ENCODE results near the gene NINJ1.

DNA sequence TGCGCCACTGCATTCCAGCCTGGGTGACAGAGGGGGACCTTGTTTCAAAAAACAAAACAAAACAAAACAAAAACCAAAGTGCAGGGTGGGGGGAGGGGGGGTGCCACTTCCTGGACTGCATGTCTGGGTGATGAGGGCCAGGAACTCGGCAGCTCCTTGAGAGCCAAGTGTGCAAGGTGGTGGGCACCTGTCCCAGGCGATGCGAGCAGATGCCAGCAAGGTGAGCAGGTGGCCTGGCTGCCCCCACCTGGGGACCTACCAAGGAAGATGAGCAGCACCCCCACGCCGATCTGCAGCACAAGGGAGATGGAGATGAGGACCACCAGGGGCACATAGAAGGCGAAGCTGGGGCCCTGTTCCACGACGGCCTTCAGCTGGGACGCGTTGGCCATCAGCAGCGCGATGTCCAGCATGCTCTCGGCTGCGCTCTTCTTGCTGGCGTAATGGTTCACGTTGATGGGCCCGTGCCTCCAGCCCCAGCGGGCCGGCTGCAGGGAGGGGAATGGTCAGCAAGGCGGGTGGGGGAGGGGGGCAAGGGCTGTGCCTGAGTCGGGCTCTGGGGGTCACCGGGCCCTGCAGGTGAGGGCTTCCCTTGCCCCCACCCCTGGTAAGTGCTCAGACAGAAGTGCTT, 7.8 kb downstream of the NINJ1 start:
- TF ChIP-seq, protein P1, sequence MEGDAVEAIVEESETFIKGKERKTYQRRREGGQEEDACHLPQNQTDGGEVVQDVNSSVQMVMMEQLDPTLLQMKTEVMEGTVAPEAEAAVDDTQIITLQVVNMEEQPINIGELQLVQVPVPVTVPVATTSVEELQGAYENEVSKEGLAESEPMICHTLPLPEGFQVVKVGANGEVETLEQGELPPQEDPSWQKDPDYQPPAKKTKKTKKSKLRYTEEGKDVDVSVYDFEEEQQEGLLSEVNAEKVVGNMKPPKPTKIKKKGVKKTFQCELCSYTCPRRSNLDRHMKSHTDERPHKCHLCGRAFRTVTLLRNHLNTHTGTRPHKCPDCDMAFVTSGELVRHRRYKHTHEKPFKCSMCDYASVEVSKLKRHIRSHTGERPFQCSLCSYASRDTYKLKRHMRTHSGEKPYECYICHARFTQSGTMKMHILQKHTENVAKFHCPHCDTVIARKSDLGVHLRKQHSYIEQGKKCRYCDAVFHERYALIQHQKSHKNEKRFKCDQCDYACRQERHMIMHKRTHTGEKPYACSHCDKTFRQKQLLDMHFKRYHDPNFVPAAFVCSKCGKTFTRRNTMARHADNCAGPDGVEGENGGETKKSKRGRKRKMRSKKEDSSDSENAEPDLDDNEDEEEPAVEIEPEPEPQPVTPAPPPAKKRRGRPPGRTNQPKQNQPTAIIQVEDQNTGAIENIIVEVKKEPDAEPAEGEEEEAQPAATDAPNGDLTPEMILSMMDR (conservative IDR thresholded peaks at IDR 0.05; ENCODE audit: low read depth, low read length): no peak
- TF ChIP-seq POLR2A (IDR thresholded peaks at IDR 0.05; ENCODE audit: low read depth, low read length): no peak
- no peak for TF ChIP-seq CEBPB (IDR thresholded peaks at IDR 0.05; ENCODE audit: low read depth, low read length)
- TF ChIP-seq, protein P2, sequence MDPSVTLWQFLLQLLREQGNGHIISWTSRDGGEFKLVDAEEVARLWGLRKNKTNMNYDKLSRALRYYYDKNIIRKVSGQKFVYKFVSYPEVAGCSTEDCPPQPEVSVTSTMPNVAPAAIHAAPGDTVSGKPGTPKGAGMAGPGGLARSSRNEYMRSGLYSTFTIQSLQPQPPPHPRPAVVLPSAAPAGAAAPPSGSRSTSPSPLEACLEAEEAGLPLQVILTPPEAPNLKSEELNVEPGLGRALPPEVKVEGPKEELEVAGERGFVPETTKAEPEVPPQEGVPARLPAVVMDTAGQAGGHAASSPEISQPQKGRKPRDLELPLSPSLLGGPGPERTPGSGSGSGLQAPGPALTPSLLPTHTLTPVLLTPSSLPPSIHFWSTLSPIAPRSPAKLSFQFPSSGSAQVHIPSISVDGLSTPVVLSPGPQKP (IDR thresholded peaks at IDR 0.05; ENCODE audit: borderline replicate concordance, low read depth, low read length): no peak
- no peak for TF ChIP-seq RAD21 (IDR thresholded peaks at IDR 0.05; ENCODE audit: low read length)
- no peak for TF ChIP-seq RFX5 (IDR thresholded peaks at IDR 0.05; ENCODE audit: low read depth, low read length)
- no peak for TF ChIP-seq MXI1 (IDR thresholded peaks at IDR 0.05; ENCODE audit: borderline replicate concordance, low read depth, low read length)
- no peak for TF ChIP-seq CHD1 (IDR thresholded peaks at IDR 0.05; ENCODE audit: low read depth, low read length)
- no peak for TF ChIP-seq SMC3 (IDR thresholded peaks at IDR 0.05; ENCODE audit: low read depth, low read length)
- no peak for TF ChIP-seq BHLHE40 (IDR thresholded peaks at IDR 0.05; ENCODE audit: low read depth, low read length)
